IMR-90 (cell line): ENCODE measurements around the gene DDX46. TPM values are rescaled to one million over a fixed set of nuclear protein-coding genes. Genes with fewer than 3 reads are reported as not detected.

Source experiments
- ATAC-seq: fragments of 200-7000 bp; cut with Tn5 transposase; 2 replicates; pipeline ENCODE4 v1.9.1; 2020; ENCODE audit warnings: low read depth, mild to moderate bottlenecking, moderate library complexity
- BruUV-seq: library from RNA; stranded (reverse); fragments of 400-500 nt; replicated peaks from 2 replicates; lab custom pipeline; 2021; lab: Mats Ljungman, UMichigan
- CTCF ChIA-PET: fragments of 300-600 bp; formaldehyde crosslinking; extraction: SDS; loops from one replicate; lab custom pipeline; 2021; ENCODE audit warnings: antibody characterized with exemption; lab: Yijun Ruan, JAX
- POLR2A ChIA-PET: fragments of 300-600 bp; sonication (Branson Sonifier 250); formaldehyde crosslinking; loops from one replicate; lab custom pipeline; 2022; ENCODE audit warnings: antibody characterized with exemption; ENCODE audit not compliant: unreplicated experiment; lab: Charles Lee
- DNase-seq: peaks from one replicate; pipeline ENCODE4 v3.0.0; 2013
- H2AFZ ChIP-seq: replicated peaks from 2 replicates; pipeline ENCODE3; 2013; ENCODE audit warnings: low read length, mild to moderate bottlenecking; ENCODE audit not compliant: poor library complexity
- H2AK5ac ChIP-seq: 2 replicates; pipeline ENCODE4 v1.6.1; 2013; ENCODE audit warnings: low read depth, low read length, inconsistent platforms
- H2AK9ac ChIP-seq: replicated peaks from 2 replicates; pipeline ENCODE3; 2013; ENCODE audit warnings: mild to moderate bottlenecking, low read depth, low read length, moderate library complexity; ENCODE audit not compliant: poor library complexity
- H2BK120ac ChIP-seq: 2 replicates; pipeline ENCODE4 v1.6.1; 2013; ENCODE audit warnings: low read depth, low read length, inconsistent platforms
- H2BK15ac ChIP-seq: 3 replicates; pipeline ENCODE4 v1.6.1; 2013; ENCODE audit warnings: low read depth, low read length, inconsistent platforms
- H2BK20ac ChIP-seq: 2 replicates; pipeline ENCODE4 v1.6.1; 2013; ENCODE audit warnings: low read depth, mild to moderate bottlenecking, inconsistent platforms, low read length, moderate library complexity
- H2BK5ac ChIP-seq: 2 replicates; pipeline ENCODE4 v1.6.1; 2013; ENCODE audit warnings: mild to moderate bottlenecking, low read depth, low read length, inconsistent platforms; ENCODE audit not compliant: poor library complexity, severe bottlenecking
- H3K14ac ChIP-seq: replicated peaks from 2 replicates; pipeline ENCODE4 v1.6.1; 2013; ENCODE audit warnings: low read depth, low read length, inconsistent platforms
- H3K18ac ChIP-seq: 2 replicates; pipeline ENCODE4 v1.6.1; 2013; ENCODE audit warnings: low read depth, low read length, control low read depth
- H3K23ac ChIP-seq: 2 replicates; pipeline ENCODE4 v1.6.1; 2013; ENCODE audit warnings: low read depth, low read length, inconsistent platforms
- H3K27ac ChIP-seq: 2 replicates; pipeline ENCODE4 v1.5.1; 2013; ENCODE audit warnings: mild to moderate bottlenecking, control low read depth, low read length; ENCODE audit not compliant: insufficient read depth
- H3K27me3 ChIP-seq: 2 replicates; pipeline ENCODE4 v1.6.1; 2013; ENCODE audit warnings: low read length; ENCODE audit not compliant: control insufficient read depth, insufficient read depth
- H3K36me3 ChIP-seq: 2 replicates; pipeline ENCODE4 v1.6.1; 2013; ENCODE audit warnings: low read length, mixed read lengths; ENCODE audit not compliant: control insufficient read depth, insufficient read depth
- H3K4ac ChIP-seq: 2 replicates; pipeline ENCODE4 v1.6.1; 2013; ENCODE audit warnings: low read depth, low read length, inconsistent platforms
- H3K4me1 ChIP-seq: 2 replicates; pipeline ENCODE4 v1.6.1; 2013; ENCODE audit warnings: low read length, mixed read lengths; ENCODE audit not compliant: control insufficient read depth, insufficient read depth
- H3K4me2 ChIP-seq: 2 replicates; pipeline ENCODE4 v1.6.1; 2013; ENCODE audit warnings: low read depth, mild to moderate bottlenecking, control low read depth, low read length, moderate library complexity
- H3K4me3 ChIP-seq: 2 replicates; pipeline ENCODE4 v1.5.1; 2013; ENCODE audit warnings: low read depth, mild to moderate bottlenecking, control low read depth, low read length, moderate library complexity; ENCODE audit not compliant: insufficient read depth
- H3K56ac ChIP-seq: 2 replicates; pipeline ENCODE4 v1.6.1; 2013; ENCODE audit warnings: low read length, inconsistent platforms; ENCODE audit not compliant: insufficient read depth; ENCODE audit errors: extremely low read depth
- H3K79me1 ChIP-seq, 2 experiments: 2 replicates each; pipeline ENCODE4 v1.6.1; 2013; ENCODE audit warnings: low read length in 2 of 2, inconsistent platforms in 1 of 2, low read depth in 1 of 2
- H3K9ac ChIP-seq: 2 replicates; pipeline ENCODE4 v1.6.1; 2013; ENCODE audit warnings: low read depth, low read length, control low read depth
- H3K9me1 ChIP-seq: 2 replicates; pipeline ENCODE4 v1.6.1; 2013; ENCODE audit warnings: low read length, inconsistent platforms; ENCODE audit not compliant: insufficient read depth
- H3K9me3 ChIP-seq: 2 replicates; pipeline ENCODE4 v1.6.1; 2013; ENCODE audit warnings: low read length; ENCODE audit not compliant: control insufficient read depth, insufficient read depth
- H4K20me1 ChIP-seq: 2 replicates; pipeline ENCODE4 v1.6.1; 2013; ENCODE audit warnings: low read length, inconsistent platforms; ENCODE audit not compliant: insufficient read depth
- H4K5ac ChIP-seq: 2 replicates; pipeline ENCODE4 v1.6.1; 2013; ENCODE audit warnings: mild to moderate bottlenecking, low read depth, low read length, control low read depth
- H4K8ac ChIP-seq, 2 experiments: 2 replicates each; pipeline ENCODE4 v1.6.1; 2013; ENCODE audit warnings: low read depth in 2 of 2, low read length in 2 of 2, control low read depth in 1 of 2, inconsistent platforms in 1 of 2
- H4K91ac ChIP-seq: 2 replicates; pipeline ENCODE4 v1.6.1; 2013; ENCODE audit warnings: low read depth, low read length, inconsistent platforms; ENCODE audit not compliant: insufficient read depth
- BHLHE40 ChIP-seq: fragments of 150-350 bp; IDR thresholded peaks from 2 replicates; pipeline ENCODE4 v1.6.1; 2016; ENCODE audit warnings: mild to moderate bottlenecking, low read depth, low read length
- CEBPB ChIP-seq: IDR thresholded peaks from 2 replicates; pipeline ENCODE4 v1.6.1; 2012; ENCODE audit warnings: low read depth, low read length, improper control_type of control experiment
- CHD1 ChIP-seq: IDR thresholded peaks from 2 replicates; pipeline ENCODE4 v1.6.1; 2012; ENCODE audit warnings: low read depth, low read length, improper control_type of control experiment
- CTCF ChIP-seq: conservative IDR thresholded peaks from 2 replicates; pipeline ENCODE4 v1.5.1; 2012; ENCODE audit warnings: mild to moderate bottlenecking, low read depth, low read length, improper control_type of control experiment
- ELK1 ChIP-seq: fragments of 150-350 bp; IDR thresholded peaks from 2 replicates; pipeline ENCODE4 v1.6.1; 2016; ENCODE audit warnings: low read depth, mild to moderate bottlenecking, low read length, moderate library complexity, borderline replicate concordance
- FOS ChIP-seq: fragments of 150-350 bp; IDR thresholded peaks from 2 replicates; pipeline ENCODE4 v1.6.1; 2016; ENCODE audit warnings: low read depth, low read length
- MAFK ChIP-seq: IDR thresholded peaks from 2 replicates; pipeline ENCODE4 v1.6.1; 2012; ENCODE audit warnings: low read depth, low read length, improper control_type of control experiment
- MAZ ChIP-seq: IDR thresholded peaks from 2 replicates; pipeline ENCODE4 v1.6.1; 2012; ENCODE audit warnings: low read depth, mild to moderate bottlenecking, low read length, improper control_type of control experiment, moderate library complexity, borderline replicate concordance
- MXI1 ChIP-seq: IDR thresholded peaks from 2 replicates; pipeline ENCODE4 v1.6.1; 2012; ENCODE audit warnings: low read depth, mild to moderate bottlenecking, low read length, moderate library complexity, borderline replicate concordance
- NFE2L2 ChIP-seq: fragments of 150-350 bp; IDR thresholded peaks from 2 replicates; pipeline ENCODE4 v1.6.1; 2016; ENCODE audit warnings: low read depth, mild to moderate bottlenecking, low read length
- RAD21 ChIP-seq: IDR thresholded peaks from 2 replicates; pipeline ENCODE4 v1.6.1; 2012; ENCODE audit warnings: low read length, improper control_type of control experiment
- RCOR1 ChIP-seq: IDR thresholded peaks from 2 replicates; pipeline ENCODE4 v1.6.1; 2012; ENCODE audit warnings: mild to moderate bottlenecking, low read length, improper control_type of control experiment; ENCODE audit not compliant: insufficient replicate concordance
- RFX5 ChIP-seq: IDR thresholded peaks from 2 replicates; pipeline ENCODE4 v1.8.0; 2012; ENCODE audit warnings: low read depth, mild to moderate bottlenecking, low read length, moderate library complexity
- SMC3 ChIP-seq: fragments of 150-350 bp; IDR thresholded peaks from 2 replicates; pipeline ENCODE4 v1.6.1; 2016; ENCODE audit warnings: low read depth, mild to moderate bottlenecking, antibody characterized with exemption, low read length, moderate library complexity
- USF2 ChIP-seq: fragments of 150-350 bp; IDR thresholded peaks from 2 replicates; pipeline ENCODE4 v1.6.1; 2017; ENCODE audit warnings: mild to moderate bottlenecking, antibody characterized with exemption, low read length, low read depth
- WGBS, 2 experiments: methylation state at CpG; one replicate each; pipeline versions ENCODE4 v1.1.5 to v1.1.7; 2013; ENCODE audit warnings: missing lambda C conversion rate in 2 of 2; ENCODE audit not compliant: insufficient read length in 1 of 2; ENCODE audit errors: extremely low coverage in 2 of 2; 5-methylcytosine and 5-hydroxymethylcytosine counted together
- dilution Hi-C: fragments of 300-500 bp; cut with HindIII; formaldehyde crosslinking; loops from one replicate; pipeline ENCODE4 v1.14.3; 2018; ENCODE audit warnings: low sequenced_read_pairs; ENCODE audit not compliant: unreplicated experiment
- in situ Hi-C: fragments of 300-500 bp; cut with MboI; formaldehyde crosslinking; loops from 3 replicates; pipeline ENCODE4 v1.14.3; 2019; ENCODE audit warnings: low sequenced_read_pairs, inconsistent platforms, mixed read lengths
- intact Hi-C: fragments of 100-400 bp; cut with micrococcal nuclease; formaldehyde crosslinking; loops from 2 replicates; pipeline ENCODE4 v1.10.0; 2022
- polyA plus RNA-seq, 3 experiments: library from polyadenylated mRNA; depleted of rRNA; stranded (reverse); fragments of >200 nt; gene quantifications; 2 replicates each; pipeline ENCODE4 v1.2.3, GENCODE V29; 2012; ENCODE audit warnings: low replicate concordance in 1 of 3
- total RNA-seq: library from RNA; depleted of rRNA; stranded (reverse); fragments of >200 nt; gene quantifications from 2 replicates; pipeline ENCODE4 v1.2.3, GENCODE V29; 2012

Gene DDX46
- total and polyA plus RNA-seq, 2 of the 4 experiments (the other 2 are of a cell fraction): 22.5 to 26.0 TPM

GRCh38 chr5:134784946-134785620, 26.5 kb downstream of the DDX46 start:
- Histone ChIP-seq H2AK5ac (no peak overlapping the region), H3K9me1 (no peaks in the 10 kb centered on the region), H3K4ac (no peak overlapping the region), H3K36me3 (peaks cover 37% of the 10 kb centered on the region), H2BK120ac (no peak overlapping the region), H2BK5ac (no peak overlapping the region), H3K23ac (no peak overlapping the region), H2AK9ac (no peak overlapping the region), H3K4me3 (no peak overlapping the region), H3K9ac (no peak overlapping the region), H3K27me3 (no peaks in the 10 kb centered on the region), H2BK15ac (no peak overlapping the region), H2BK20ac (no peak overlapping the region), H4K20me1 (peaks cover 18% of the 10 kb centered on the region; the same call in 1 of the 2 replicates), H3K18ac (no peak overlapping the region), H3K79me1 (peaks cover 8 to 10% of the 10 kb centered on the region in 2 experiments; a peak in 3 of 4 replicates), H3K56ac (no peak overlapping the region), H3K27ac (no peak overlapping the region), H3K9me3 (no peaks in the 10 kb centered on the region), H4K5ac (no peak overlapping the region), H4K8ac (no peak overlapping the region), H3K4me2 (peak overlapping the region; percentile 13; the same call in 1 of the 2 replicates), H3K14ac (no peak overlapping the region), H2AFZ (no peak overlapping the region), H3K4me1 (peaks cover 8% of the 10 kb centered on the region), H4K91ac (no peak overlapping the region)
- intact Hi-C loops: loop anchor here (1.0 to 5.0 kb wide), 3 partner anchors 37 to 120 kb away; partner anchors contain the start of gene PCBD2
- BruUV-seq: no TSS peak
- no CpG with 5 or more reads among the region's 3 CpGs for WGBS, 2 experiments
- ChIA-PET CTCF (interaction anchor here (0.6 to 1.3 kb wide), 2 partner anchors 10 to 20 kb away, joined by 3 to 4 read pairs; no protein-coding TSS in a partner anchor), POLR2A (no interaction called here)
- dilution Hi-C loops: no loop called here
- peak; percentile 54 for DNase-seq
- in situ Hi-C loops: no loop called here
- peak; percentile 93 for ATAC-seq
- TF ChIP-seq CEBPB (no peak), CTCF (no peak), RCOR1 (no peak), MAFK (no peak), RAD21 (no peak), SMC3 (no peak), BHLHE40 (no peak), FOS (no peak), USF2 (no peak), NFE2L2 (no peak), MAZ (no peak), MXI1 (no peak), CHD1 (no peak), RFX5 (no peak), ELK1 (no peak)
